Measurements from ENCODE around the gene SPIRE1.

The SPIRE1 gene

DNA sequence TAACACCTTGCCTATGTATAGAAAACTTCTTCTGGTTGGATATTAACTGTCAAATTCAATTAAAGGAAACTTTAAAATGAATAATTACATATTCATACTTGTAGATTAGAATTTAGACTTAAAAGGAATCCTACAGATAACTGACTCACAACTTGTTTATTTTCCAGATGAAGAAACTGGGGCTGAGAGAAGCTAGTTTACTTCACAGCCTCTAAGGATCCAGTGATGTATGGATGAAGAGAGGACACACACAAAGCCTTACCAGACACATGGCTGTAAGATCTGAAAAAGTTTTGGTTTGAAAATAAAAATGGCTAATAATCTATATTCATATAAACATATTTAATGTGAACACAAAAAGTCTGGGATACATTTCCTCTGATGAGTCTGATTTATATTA lies 177.9 kb downstream of the SPIRE1 start:
- no peak overlapping the region for H3K4me3 ChIP-seq (ENCODE audit: low read length)

GRCh38 chr18:12479536-12479935 lies 178.4 kb downstream of the SPIRE1 start:
- TF ChIP-seq ZNF274 (IDR thresholded peaks at IDR 0.05; ENCODE audit: low read depth, low read length), result no peak
- no peak overlapping the region for H3K4me3 ChIP-seq (ENCODE audit: low read length)

More for the DNA sequence above, 177.9 kb downstream of the SPIRE1 start:
- no peak for TF ChIP-seq ZNF274 (IDR thresholded peaks at IDR 0.05; ENCODE audit: low read depth, low read length)

DNA sequence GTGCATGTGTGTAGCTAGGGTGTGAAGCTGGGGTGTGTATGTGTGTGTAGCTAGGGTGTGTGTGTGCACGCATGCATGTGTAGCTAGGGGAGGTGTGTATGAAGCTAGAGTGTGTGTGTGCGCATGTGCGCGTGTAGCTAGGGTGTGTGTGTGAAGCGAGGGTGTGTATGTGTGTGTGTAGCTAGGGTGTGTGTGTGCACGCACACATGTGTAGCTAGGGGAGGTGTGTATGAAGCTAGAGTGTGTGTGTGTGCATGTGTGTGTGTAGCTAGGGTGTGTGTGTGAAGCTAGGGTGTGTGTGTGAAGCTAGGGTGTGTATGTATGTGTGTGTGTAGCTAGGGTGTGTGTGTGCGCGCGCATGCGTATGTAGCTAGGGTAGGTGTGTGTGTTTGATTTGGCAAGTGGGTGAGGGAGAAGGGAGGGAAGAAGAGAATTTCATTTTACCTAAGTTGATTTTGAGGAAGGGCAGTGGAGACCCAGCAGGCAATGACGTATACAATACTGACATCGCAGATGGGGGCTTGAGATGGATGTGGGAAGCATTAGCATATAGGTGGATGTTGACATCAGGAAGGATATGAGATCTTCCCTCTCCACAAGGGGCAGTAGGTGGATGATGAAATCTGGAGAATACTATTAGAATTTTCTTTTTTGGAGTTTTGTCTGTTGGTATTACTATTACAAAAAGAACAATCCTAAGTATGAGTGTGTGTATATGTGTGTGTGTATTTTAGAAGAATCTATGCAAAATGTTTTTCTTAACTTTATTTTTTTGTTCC lies 179.4 kb downstream of the SPIRE1 start:
- no peak for TF ChIP-seq ZNF274 (IDR thresholded peaks at IDR 0.05; ENCODE audit: low read depth, low read length)
- no peak overlapping the region for H3K4me3 ChIP-seq (ENCODE audit: low read length)

DNA sequence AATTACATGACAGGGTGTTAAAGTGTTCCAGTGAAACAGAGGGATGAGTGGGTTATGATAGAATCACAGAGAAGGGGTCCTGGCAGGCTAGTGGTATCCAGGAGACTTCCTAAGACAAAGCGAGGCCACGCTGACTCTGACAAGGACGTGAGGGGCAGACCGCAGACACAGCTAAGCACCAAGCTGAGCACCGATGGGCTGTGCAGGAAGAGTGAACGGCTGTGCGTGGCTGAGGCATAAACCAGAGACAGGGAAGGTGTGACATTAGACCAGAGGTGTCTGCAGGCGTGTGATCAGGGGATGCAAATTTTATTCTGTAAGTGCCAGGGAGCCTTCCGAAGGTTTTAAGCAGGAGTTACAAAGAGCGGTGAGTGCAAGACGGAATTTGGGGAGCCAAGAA lies 180.3 kb downstream of the SPIRE1 start:
- no peak overlapping the region for H3K4me3 ChIP-seq (ENCODE audit: low read length)
- TF ChIP-seq ZNF274 (IDR thresholded peaks at IDR 0.05; ENCODE audit: low read depth, low read length), result no peak

- no peak for TF ChIP-seq ZNF274 (IDR thresholded peaks at IDR 0.05; ENCODE audit: low read depth, low read length)
- no peak overlapping the region for H3K4me3 ChIP-seq (ENCODE audit: low read length)
Observed at GRCh38 chr18:12476955-12477354, 181.0 kb downstream of the SPIRE1 start.

DNA sequence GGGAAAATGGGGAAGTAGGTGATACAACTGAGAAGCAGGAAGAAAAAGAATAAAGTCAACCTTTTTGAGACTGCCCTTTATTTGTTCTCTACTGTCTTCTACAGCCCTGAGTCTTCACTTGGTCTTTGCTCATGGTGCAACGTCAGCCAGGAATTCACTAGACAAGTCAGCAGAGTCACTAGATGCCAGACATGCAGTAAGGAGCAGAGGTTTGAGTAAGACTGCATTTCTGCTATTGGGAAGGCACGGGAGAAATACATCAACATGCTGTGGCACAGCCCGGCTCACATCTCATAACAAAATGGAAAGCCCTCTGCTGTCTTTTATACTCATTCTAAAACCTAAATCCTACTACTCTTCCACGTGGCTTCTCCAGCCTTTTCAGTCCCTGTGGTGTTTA lies 183.0 kb downstream of the SPIRE1 start:
- no peak overlapping the region for H3K4me3 ChIP-seq (ENCODE audit: low read length)
- TF ChIP-seq ZNF274 (IDR thresholded peaks at IDR 0.05; ENCODE audit: low read depth, low read length), result no peak

GRCh38 chr18:12474146-12474545 lies 183.8 kb downstream of the SPIRE1 start:
- no peak for TF ChIP-seq ZNF274 (IDR thresholded peaks at IDR 0.05; ENCODE audit: low read depth, low read length)
- H3K4me3 ChIP-seq (ENCODE audit: low read length), result no peak overlapping the region

GRCh38 chr18:12470382-12471075 lies 187.4 kb downstream of the SPIRE1 start:
- TF ChIP-seq ZNF274 (IDR thresholded peaks at IDR 0.05; ENCODE audit: low read depth, low read length), result no peak

GRCh38 chr18:12468445-12468844 lies 189.5 kb downstream of the SPIRE1 start:
- no peak for TF ChIP-seq ZNF274 (IDR thresholded peaks at IDR 0.05; ENCODE audit: low read depth, low read length)
- H3K4me3 ChIP-seq (ENCODE audit: low read length), result no peak overlapping the region

More at GRCh38 chr18:12470382-12471075, 187.4 kb downstream of the SPIRE1 start:
- H3K4me3 ChIP-seq (ENCODE audit: low read length), result no peak overlapping the region

GRCh38 chr18:12464731-12465130 lies 193.2 kb downstream of the SPIRE1 start:
- no peak for TF ChIP-seq ZNF274 (IDR thresholded peaks at IDR 0.05; ENCODE audit: low read depth, low read length)
- no peak overlapping the region for H3K4me3 ChIP-seq (ENCODE audit: low read length)

DNA sequence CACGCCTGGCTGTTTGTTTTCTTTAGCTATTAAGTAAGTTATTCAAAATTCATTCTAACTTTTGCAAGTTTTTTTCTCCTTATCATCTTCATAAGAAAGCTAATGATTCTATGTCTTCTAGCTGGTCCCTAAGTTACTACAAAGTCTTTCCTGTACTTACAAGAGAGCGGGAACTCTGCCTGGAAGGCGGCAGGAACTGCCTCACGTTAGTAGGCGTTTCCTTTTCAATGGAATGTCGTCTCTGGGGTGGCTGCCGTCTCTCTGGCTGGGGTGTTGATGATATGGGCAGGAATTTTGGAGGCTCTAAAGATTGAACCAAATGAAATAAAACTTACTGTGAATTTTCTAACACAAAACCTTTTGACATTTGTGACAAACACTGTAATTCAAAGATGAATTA lies 194.7 kb downstream of the SPIRE1 start:
- TF ChIP-seq ZNF274 (IDR thresholded peaks at IDR 0.05; ENCODE audit: low read depth, low read length), result no peak
- no peak overlapping the region for H3K4me3 ChIP-seq (ENCODE audit: low read length)

DNA sequence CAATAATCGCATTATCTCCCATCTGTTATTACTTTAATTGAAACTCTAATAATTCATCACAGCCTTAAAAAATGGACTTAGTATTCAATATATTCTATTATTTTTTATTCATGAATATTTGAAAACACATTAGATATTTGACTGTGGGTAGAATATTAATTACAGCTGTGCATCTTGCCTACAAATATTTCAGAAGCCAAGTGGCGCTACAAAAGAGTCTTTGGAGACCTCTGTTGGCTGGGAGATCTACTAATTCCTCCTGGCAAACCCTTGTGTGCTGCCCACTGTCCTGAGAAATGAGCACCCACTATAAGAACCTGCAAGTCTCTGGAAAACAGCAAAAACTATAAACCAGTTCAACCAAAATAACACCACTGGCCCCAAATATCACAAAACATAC lies 195.7 kb downstream of the SPIRE1 start:
- no peak for TF ChIP-seq ZNF274 (IDR thresholded peaks at IDR 0.05; ENCODE audit: low read depth, low read length)
- no peak overlapping the region for H3K4me3 ChIP-seq (ENCODE audit: low read length)

GRCh38 chr18:12461326-12461725 lies 196.6 kb downstream of the SPIRE1 start:
- no peak for TF ChIP-seq ZNF274 (IDR thresholded peaks at IDR 0.05; ENCODE audit: low read depth, low read length)
- no peak overlapping the region for H3K4me3 ChIP-seq (ENCODE audit: low read length)

DNA sequence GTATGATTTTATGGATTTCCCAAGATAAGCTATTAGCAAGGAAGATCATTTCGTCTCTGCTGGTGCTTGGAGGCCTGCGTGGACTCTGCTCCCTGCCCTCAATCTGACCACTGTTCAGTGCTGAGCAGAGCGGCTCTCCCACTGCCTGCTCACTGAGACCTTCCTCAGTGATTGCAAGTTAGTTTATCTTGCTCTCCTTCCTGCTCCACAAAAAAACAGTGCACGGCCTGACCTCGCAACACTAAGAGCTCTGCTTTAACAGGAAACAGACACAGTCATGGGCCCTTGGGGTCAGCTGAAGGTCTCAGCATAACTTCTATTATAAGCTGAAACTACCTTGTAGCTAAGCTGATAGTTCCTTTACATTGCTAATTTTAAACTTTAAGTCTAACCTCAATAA lies 197.0 kb downstream of the SPIRE1 start:
- H3K4me3 ChIP-seq (ENCODE audit: low read length), result no peak overlapping the region
- TF ChIP-seq ZNF274 (IDR thresholded peaks at IDR 0.05; ENCODE audit: low read depth, low read length), result no peak

DNA sequence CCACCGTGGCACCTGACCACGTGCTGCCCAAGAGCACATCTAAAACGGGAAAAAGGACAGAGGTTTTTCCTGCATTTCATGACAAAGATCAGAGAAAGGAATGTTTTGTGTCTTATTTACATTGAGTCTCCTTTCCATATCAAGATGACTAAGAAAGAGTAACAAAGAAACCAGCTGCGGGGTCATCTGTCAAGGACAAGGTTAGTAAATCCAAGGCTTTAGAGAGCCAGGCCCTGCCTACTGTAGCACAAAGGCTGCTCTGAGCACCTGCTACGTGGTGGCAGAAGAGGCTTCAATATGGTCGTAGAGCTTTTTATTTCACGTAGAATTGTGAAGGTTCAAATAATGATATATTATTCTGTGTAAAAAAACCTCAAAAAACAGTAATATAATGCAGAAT lies 199.1 kb downstream of the SPIRE1 start:
- no peak overlapping the region for H3K4me3 ChIP-seq (ENCODE audit: low read length)
- no peak for TF ChIP-seq ZNF274 (IDR thresholded peaks at IDR 0.05; ENCODE audit: low read depth, low read length)

Data from GM08714 (cell line).